ENCODE data around the gene ZNF182.
"Not testable (repeated sequence)": the region's sequence is repeated elsewhere in the genome, so short reads cannot be mapped to it uniquely, and the experiment has no call there.

The ZNF182 gene
- total RNA-seq = 8.7 to 32.7 (median 13.1) reads per million in 9 experiments

DNA sequence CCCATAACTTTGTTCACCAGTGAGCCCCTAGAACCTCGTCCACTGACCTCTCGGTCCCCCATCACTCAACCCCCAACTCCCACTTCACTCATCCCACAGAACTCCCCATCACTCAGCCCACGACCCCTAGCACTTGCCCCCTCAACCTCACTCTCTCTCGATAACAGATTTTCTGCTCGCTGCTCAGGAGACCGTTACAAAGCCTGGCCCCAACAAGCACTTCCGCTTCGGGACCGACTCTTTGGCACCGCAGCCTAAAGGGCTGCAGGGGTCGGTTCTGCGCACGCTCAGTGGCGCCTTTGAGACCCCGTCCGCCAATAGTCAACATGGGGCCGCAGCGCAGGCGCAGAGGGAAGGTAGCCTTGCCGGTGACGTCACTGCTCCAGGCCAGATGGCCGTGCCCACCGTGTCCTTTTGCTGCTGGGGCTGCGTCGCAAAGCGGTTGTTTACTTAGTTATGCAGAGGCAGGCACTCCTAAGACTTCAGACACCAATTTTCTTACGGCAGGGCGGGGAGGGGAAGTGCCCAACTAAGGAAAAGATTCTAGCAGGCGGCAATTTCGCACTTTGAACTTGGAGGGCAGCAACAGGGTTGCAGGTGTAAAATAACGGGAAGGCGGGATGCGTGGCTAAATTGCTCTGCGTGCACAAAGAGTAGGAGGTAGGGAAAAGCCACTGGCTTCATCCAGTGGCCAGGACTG, at the start of gene ZNF182:
Gene ZNF182, minus strand, starts transcription at position 232 of the 700 bp plus-strand sequence. CDS start 1,380 bp downstream, outside the sequence.
- no peaks in the 10 kb centered on the region for H3K9me3 Mint-ChIP-seq
- ATAC-seq (replicated peaks) = peak; percentile 91
- H3K4me1 Mint-ChIP-seq (ENCODE audit: low read depth in 2 of 2) = peaks cover 7 to 18% of the 10 kb centered on the region in 2 donors
- H3K27me3 Mint-ChIP-seq = no peaks in the 10 kb centered on the region
- H3K36me3 Mint-ChIP-seq (ENCODE audit: insufficient read depth) = peaks cover 4% of the 10 kb centered on the region
- DNase-seq = peak; percentile 88 to 92 (median 92)
- H3K4me3 Mint-ChIP-seq = peak within 1 kb of the TSS; percentile 91 to 98
- H3K27ac Mint-ChIP-seq = peak within 1 kb of the TSS; percentile 96 to 98

DNA sequence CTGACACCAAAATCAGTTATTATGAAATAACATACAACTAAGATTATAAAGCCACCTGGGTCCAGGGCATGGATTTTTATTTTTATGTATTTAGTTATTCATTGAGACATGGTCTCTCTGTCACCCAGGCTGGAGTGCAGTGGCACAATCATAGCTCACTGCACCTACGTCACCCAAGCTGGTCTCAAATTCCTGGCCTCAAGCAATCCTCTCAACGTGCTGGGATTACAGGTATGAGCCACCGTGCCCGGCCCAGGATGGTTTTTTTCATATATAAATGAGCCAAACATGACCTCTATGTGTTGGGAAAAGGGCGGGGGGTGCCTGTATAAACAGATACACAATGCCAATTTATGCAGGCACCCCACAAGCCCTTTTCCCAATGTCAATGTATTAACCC, 43.1 kb upstream of the ZNF182 start:
- no peaks in the 10 kb centered on the region for H3K4me1 Mint-ChIP-seq (ENCODE audit: low read depth in 2 of 2)
- H3K9me3 Mint-ChIP-seq = no peaks in the 10 kb centered on the region
- no peak for DNase-seq
- no peaks in the 10 kb centered on the region for H3K36me3 Mint-ChIP-seq (ENCODE audit: insufficient read depth)
- no peak overlapping the region for H3K4me3 Mint-ChIP-seq
- H3K27me3 Mint-ChIP-seq = no peaks in the 10 kb centered on the region
- ATAC-seq (replicated peaks) = no peak
- no peak overlapping the region for H3K27ac Mint-ChIP-seq

DNA sequence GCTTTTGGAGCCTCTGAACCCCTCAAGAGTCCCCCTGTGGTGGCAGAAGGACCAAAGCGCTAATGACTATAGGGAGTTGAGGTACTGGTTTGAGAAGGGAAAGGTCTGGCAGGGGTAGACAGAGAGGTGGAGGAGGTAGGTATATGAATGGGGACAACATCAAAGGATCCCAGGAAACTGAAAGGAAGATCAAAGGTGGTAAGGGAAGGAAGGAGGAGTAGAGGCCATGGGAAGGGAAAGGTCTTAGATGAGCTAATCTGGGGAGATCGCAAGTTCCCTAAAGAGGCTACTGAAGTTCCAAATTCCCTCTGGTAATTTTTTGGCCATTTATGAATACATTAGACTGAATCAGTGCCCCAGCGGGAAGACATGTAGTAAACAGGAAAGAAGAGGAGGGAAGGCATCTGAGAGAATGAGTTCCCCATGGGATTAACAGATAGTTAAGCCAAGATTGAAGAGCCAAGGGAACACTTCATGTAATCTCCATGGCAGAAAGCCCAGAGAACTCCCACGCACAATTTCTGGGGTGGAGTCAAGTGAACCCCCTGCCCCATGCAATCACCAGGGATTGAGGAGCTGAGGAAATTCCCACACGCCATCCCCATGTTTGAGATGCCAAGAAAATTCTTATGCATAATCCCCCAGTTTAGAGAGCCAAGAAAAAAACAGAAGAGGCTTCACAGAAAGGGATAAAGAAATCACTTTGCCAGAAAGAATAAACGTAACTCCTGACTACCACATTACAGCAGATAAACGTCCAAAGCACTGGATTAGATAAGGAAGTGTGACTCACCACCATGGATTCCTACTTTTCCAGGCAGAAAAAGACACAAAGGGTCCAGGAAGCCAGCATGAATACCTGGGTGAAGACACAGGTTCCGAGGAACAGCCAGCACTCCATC, 41.9 kb upstream of the ZNF182 start:
- no peaks in the 10 kb centered on the region for H3K36me3 Mint-ChIP-seq (ENCODE audit: insufficient read depth)
- H3K4me3 Mint-ChIP-seq = no peak overlapping the region
- no peak for ATAC-seq (replicated peaks)
- H3K27me3 Mint-ChIP-seq = no peaks in the 10 kb centered on the region
- no peaks in the 10 kb centered on the region for H3K4me1 Mint-ChIP-seq (ENCODE audit: low read depth in 2 of 2)
- H3K9me3 Mint-ChIP-seq = no peaks in the 10 kb centered on the region
- DNase-seq = no peak
- no peak overlapping the region for H3K27ac Mint-ChIP-seq

DNA sequence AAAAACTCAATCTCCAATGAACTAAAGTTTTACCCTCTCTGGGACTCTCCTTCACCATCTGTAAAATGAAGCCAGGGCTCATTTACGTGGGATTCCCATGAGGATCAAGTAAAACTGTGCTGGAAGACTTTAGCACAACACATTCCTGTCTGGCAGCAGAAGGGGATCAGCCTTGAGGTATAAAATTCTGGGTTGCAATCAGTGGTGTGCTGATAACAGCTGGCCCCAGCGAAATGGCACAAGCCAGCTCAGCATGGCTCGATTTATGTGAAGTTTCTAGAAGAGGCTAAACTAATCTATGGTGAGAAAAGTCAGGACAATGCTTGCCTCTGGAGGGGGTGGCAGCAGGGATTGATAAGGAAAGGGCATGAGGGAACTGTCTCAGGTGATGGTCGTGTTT, 39.3 kb upstream of the ZNF182 start:
- H3K36me3 Mint-ChIP-seq (ENCODE audit: insufficient read depth) = no peaks in the 10 kb centered on the region
- no peaks in the 10 kb centered on the region for H3K9me3 Mint-ChIP-seq
- ATAC-seq (replicated peaks) = no peak
- no peaks in the 10 kb centered on the region for H3K27me3 Mint-ChIP-seq
- H3K4me1 Mint-ChIP-seq (ENCODE audit: low read depth in 2 of 2) = no peaks in the 10 kb centered on the region
- no peak overlapping the region for H3K27ac Mint-ChIP-seq
- no peak for DNase-seq
- H3K4me3 Mint-ChIP-seq = no peak overlapping the region

DNA sequence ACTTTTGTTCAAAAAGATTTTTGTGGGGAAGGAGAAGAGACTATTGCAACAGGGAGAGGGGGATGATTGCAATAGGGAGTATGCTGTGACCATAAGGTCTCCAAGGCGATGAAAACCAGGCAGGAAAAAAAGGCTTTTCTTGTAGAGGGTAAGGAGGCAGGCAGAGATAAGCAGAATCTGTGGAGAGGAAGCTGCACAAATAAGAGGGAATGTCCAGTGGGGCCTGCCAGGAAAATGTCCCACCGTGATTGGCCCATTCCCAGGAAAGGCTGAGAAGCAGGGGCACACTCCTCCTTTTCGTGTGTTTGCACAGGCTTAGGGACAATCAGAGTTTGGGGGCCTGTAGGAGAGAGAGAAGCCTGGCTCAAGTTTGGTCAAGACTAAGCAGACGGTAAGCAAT, 32.1 kb upstream of the ZNF182 start:
- Mint-ChIP-seq H3K4me3 (no peak overlapping the region), H3K27me3 (no peaks in the 10 kb centered on the region), H3K4me1 (ENCODE audit: low read depth in 2 of 2) (no peaks in the 10 kb centered on the region), H3K36me3 (ENCODE audit: insufficient read depth) (no peaks in the 10 kb centered on the region), H3K27ac (no peak overlapping the region), H3K9me3 (no peaks in the 10 kb centered on the region)
- ATAC-seq (replicated peaks) (no peak), DNase-seq (no peak)

DNA sequence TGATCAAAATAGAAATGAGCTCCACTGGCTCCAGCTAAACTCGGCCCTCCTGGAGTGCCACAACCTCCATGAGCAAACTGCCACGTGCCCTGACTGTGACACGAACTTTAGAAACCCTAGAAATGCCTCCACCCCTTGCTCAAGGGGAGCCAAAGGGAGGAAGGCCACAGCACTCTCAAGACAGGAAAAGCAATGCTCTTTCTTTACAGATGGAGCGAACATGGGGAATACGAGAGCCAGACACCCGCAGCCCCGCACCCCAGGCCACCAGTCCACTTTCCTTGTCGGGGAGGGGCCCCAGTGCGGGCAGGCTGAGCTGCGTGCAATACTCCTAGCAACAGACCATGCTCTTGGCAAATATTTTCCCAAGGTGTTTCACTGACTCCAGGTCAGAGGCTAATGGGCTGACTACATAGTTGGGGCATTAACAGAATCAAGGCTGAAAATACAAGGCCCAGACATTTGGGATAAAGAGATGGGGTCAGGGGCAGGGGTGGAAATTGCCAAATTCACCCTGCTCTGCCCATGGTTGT, 26.9 kb upstream of the ZNF182 start:
- not testable (repeated sequence) for H3K4me3 Mint-ChIP-seq; ATAC-seq (replicated peaks); H3K9me3 Mint-ChIP-seq

DNA sequence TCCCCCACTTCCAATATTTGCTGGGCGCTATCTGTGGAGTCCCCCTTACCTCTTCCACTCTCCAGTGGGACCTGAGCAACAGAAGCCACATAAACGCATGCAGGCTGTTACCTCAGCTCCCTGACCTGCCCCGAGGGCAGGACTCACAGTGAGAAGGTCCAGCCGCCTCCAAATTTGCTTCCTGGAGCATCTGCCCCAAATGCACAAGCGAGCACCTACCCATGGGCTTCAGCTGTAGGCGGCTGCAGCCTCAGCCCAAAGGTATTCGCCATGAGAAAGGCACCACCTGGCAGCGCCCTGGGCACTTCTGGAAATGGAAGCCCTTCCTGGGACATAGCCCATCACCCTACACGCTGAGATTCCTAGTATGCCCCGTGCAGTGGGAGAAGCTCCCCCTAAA, 26.4 kb upstream of the ZNF182 start:
- Mint-ChIP-seq H3K27ac (no peak overlapping the region), H3K9me3 (no peaks in the 10 kb centered on the region), H3K36me3 (ENCODE audit: insufficient read depth) (no peaks in the 10 kb centered on the region), H3K4me3 (no peak overlapping the region), H3K4me1 (ENCODE audit: low read depth in 2 of 2) (peaks cover 3 to 5% of the 10 kb centered on the region in 2 donors), H3K27me3 (no peaks in the 10 kb centered on the region)
- ATAC-seq (replicated peaks) (no peak), DNase-seq (no peak)

More for the DNA sequence above, 26.9 kb upstream of the ZNF182 start:
- not testable (repeated sequence) for H3K27ac Mint-ChIP-seq; H3K27me3 Mint-ChIP-seq; DNase-seq; H3K4me1 Mint-ChIP-seq (ENCODE audit: low read depth in 2 of 2); H3K36me3 Mint-ChIP-seq (ENCODE audit: insufficient read depth)

DNA sequence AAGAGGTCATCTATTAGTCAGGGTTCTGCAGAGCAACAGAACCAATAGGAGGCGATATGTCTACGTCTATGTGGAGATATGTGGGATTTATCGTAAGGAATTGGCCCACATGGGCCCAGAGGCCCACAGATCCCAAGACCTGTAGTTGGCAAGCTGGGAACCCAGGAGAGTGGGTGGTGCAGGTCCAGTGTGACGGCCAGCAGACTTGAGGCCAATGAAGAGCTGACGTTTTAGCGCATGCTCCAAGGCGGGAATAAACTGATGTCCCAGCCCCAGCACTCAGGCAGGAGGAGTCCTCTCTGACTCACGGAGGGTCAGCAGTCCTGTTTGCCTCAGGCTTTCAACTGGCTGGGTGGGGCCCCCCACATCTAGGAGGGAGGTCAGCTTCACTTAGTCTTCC, 24.3 kb upstream of the ZNF182 start:
- no peak overlapping the region for H3K27ac Mint-ChIP-seq
- DNase-seq (no peak), ATAC-seq (replicated peaks) (no peak)
- H3K27me3 Mint-ChIP-seq = no peaks in the 10 kb centered on the region
- H3K36me3 Mint-ChIP-seq (ENCODE audit: insufficient read depth) = no peaks in the 10 kb centered on the region
- H3K4me1 Mint-ChIP-seq (ENCODE audit: low read depth in 2 of 2) = peaks cover 3 to 5% of the 10 kb centered on the region in 2 donors
- H3K9me3 Mint-ChIP-seq = no peaks in the 10 kb centered on the region
- no peak overlapping the region for H3K4me3 Mint-ChIP-seq

DNA sequence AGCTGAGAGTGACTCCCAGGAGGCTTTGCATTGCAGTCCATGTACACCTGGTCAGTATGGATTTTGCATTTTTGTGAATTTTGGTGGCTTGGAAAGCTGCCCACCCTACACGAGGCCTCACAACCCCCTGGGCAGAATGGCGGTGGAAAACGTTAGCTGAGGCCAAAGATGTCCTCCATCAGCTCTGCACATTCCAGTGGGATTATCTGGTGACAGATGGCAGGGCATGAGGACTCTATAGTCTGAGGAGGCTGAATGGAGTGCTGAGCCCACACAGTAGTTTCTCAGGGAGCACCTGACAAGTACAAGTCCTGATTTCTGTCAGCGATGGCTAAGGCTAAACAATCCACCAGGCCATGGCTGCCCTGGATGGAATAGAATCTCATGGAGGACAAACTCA, 23.8 kb upstream of the ZNF182 start:
- H3K4me3 Mint-ChIP-seq; ATAC-seq (replicated peaks); H3K9me3 Mint-ChIP-seq; H3K27me3 Mint-ChIP-seq; H3K4me1 Mint-ChIP-seq (ENCODE audit: low read depth in 2 of 2); H3K27ac Mint-ChIP-seq; H3K36me3 Mint-ChIP-seq (ENCODE audit: insufficient read depth); DNase-seq: not testable (repeated sequence)

DNA sequence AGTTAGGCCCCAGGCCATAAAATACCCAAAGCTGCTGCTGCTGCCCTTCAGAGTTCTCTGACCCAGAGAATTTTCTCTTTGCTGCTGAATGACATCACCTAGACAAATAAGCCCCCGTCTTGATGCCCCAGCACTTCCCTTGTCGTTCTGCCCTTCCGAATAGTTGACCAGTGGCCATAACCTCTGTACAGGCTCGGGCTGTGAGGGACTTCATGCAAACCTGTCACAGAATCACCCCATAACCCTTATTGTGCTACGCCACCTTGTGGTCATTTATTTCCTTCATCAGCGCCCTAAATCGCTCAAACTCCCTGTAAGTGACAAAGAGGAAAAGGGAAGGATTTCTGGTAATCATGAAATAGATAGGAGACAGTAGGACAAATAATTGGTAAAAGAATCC, 21.8 kb upstream of the ZNF182 start:
- peaks cover 8 to 9% of the 10 kb centered on the region in 2 donors for H3K4me1 Mint-ChIP-seq (ENCODE audit: low read depth in 2 of 2)
- H3K27ac Mint-ChIP-seq = no peak overlapping the region
- DNase-seq (peak; percentile 24 to 39 (median 37)), ATAC-seq (replicated peaks) (peak; percentile 20)
- no peak overlapping the region for H3K4me3 Mint-ChIP-seq
- no peaks in the 10 kb centered on the region for H3K9me3 Mint-ChIP-seq
- no peaks in the 10 kb centered on the region for H3K27me3 Mint-ChIP-seq
- no peaks in the 10 kb centered on the region for H3K36me3 Mint-ChIP-seq (ENCODE audit: insufficient read depth)

DNA sequence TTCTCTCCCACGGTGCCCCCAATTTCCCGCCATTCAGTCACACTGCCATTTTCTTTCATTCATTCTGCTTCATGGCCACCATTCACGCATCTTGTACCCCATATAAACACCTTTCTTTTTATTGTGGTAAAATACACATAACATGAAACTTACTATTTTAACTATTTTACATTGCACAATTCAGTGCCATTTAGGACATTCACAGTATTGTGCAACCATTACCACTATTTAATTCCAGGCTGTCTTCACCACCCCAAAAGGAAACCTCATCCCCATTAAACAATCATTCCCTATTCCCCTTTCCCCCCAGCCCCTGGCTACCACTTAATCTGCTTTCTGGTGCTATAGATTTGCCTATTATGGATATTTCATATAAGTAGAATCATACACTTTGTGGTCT, 18.9 kb upstream of the ZNF182 start:
- Mint-ChIP-seq H3K9me3 (no peaks in the 10 kb centered on the region), H3K4me3 (peak overlapping the region; percentile 45 to 59), H3K27me3 (no peaks in the 10 kb centered on the region), H3K4me1 (ENCODE audit: low read depth in 2 of 2) (peaks cover 8 to 9% of the 10 kb centered on the region in 2 donors), H3K36me3 (ENCODE audit: insufficient read depth) (no peaks in the 10 kb centered on the region), H3K27ac (no peak overlapping the region)
- ATAC-seq (replicated peaks) (no peak), DNase-seq (no peak)

DNA sequence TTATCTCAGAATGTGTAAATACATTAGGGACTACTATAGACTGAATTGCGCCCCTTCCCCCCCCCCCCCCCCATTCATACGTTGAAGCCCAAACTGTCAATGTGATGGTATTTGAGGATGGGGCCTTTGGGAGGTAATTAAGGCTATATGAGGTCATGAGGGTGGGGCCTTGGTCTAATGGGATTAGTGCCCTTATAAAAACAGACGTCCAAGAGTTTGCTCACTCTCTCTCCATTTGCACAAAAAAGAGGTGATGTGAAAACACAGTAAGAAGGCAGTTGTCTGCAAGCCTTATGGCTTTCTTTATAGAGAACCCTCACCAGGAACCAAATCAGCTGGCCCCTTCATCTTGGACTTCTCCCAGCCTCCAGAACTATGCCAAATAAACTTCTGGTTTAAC, 18.3 kb upstream of the ZNF182 start:
- H3K27me3 Mint-ChIP-seq = no peaks in the 10 kb centered on the region
- DNase-seq (no peak), ATAC-seq (replicated peaks) (no peak)
- no peak overlapping the region for H3K27ac Mint-ChIP-seq
- peaks cover 8 to 9% of the 10 kb centered on the region in 2 donors for H3K4me1 Mint-ChIP-seq (ENCODE audit: low read depth in 2 of 2)
- H3K9me3 Mint-ChIP-seq = no peaks in the 10 kb centered on the region
- H3K36me3 Mint-ChIP-seq (ENCODE audit: insufficient read depth) = no peaks in the 10 kb centered on the region
- H3K4me3 Mint-ChIP-seq = no peak overlapping the region

DNA sequence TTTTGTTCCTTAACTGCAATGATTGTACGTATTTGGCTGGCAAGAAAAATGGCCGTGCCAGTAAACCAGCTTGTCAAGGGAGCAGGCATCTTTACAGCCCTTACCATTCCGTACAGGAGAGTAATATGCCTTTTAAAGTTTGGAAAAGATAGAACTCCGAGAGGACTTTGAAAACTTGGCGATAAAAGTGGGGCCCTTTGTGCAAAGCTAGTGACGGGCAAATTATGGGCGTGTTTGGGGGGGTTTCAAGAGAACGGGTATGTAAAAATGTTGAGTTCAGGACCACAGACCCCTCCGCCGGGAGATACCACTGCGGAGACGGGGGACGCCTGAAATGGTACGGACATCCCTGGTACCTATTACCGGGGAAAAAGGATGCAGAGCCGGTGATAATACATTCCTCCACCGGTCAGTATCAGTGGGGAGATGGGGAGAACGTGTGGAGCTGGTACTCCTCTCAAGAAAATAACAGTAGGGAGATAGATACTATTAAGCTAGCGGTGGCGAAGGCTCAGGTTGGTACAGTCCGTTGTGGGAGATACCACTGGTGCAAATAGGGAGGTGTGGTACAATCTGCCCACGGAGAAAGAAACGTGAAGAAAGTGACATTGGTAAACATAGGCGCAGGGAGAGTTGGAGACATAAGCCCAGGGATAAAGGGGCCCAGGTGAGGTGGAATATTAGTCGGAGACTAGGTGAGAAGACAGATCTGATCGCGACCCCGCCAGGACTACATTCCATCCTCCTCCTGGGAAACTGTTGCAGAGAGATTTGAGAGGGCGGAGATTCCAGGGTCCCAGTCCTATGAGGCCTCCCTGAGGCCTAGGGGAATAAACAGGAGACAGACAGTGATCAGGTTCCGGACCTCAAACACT, 17.5 kb upstream of the ZNF182 start:
- ATAC-seq (replicated peaks) (peak; percentile 65), DNase-seq (peak; percentile 75 to 80 (median 75))
- peak overlapping the region; percentile 96 to 98 for H3K27ac Mint-ChIP-seq
- H3K9me3 Mint-ChIP-seq = no peaks in the 10 kb centered on the region
- no peaks in the 10 kb centered on the region for H3K36me3 Mint-ChIP-seq (ENCODE audit: insufficient read depth)
- peak overlapping the region; percentile 95 to 97 for H3K4me3 Mint-ChIP-seq
- H3K27me3 Mint-ChIP-seq = no peaks in the 10 kb centered on the region
- H3K4me1 Mint-ChIP-seq (ENCODE audit: low read depth in 2 of 2) = peaks cover 8 to 9% of the 10 kb centered on the region in 2 donors
